T-helper 9 cell (primary cell): ENCODE results near the gene GOLIM4.

ENCODE experiments used
- DNase-seq: peaks from one replicate; pipeline ENCODE4 v3.0.0-alpha.2; 2020

The GOLIM4 gene

GRCh38 chr3:168097381-168097780 lies 1.7 kb upstream of the GOLIM4 start:
- no peak for DNase-seq

GRCh38 chr3:168096210-168096652 lies 507 bp upstream of the GOLIM4 start:
- no peak for DNase-seq

- no peak for DNase-seq
Observed at GRCh38 chr3:168094877-168095610, 680 bp downstream of the GOLIM4 start.

- no peak for DNase-seq
Observed at GRCh38 chr3:168094580-168094876, 1.2 kb downstream of the GOLIM4 start.

- DNase-seq = no peak
Observed at GRCh38 chr3:168093790-168094189, 1.9 kb downstream of the GOLIM4 start.

- DNase-seq = no peak
Observed at GRCh38 chr3:168093229-168093628, 2.5 kb downstream of the GOLIM4 start.

GRCh38 chr3:168091941-168092340 lies 3.8 kb downstream of the GOLIM4 start:
- no peak for DNase-seq

- no peak for DNase-seq
Observed at GRCh38 chr3:168091302-168091858, 4.3 kb downstream of the GOLIM4 start.

GRCh38 chr3:168090306-168091085 lies 5.2 kb downstream of the GOLIM4 start:
- no peak for DNase-seq

GRCh38 chr3:168089179-168089771 lies 6.4 kb downstream of the GOLIM4 start:
- no peak for DNase-seq

- DNase-seq = no peak
Observed at GRCh38 chr3:168088106-168088720, 7.5 kb downstream of the GOLIM4 start.

- no peak for DNase-seq
Observed at GRCh38 chr3:168087539-168087938, 8.2 kb downstream of the GOLIM4 start.

- no peak for DNase-seq
Observed at GRCh38 chr3:168086541-168087260, 9.0 kb downstream of the GOLIM4 start.

GRCh38 chr3:168085491-168086119 lies 10.1 kb downstream of the GOLIM4 start:
- DNase-seq = no peak

- DNase-seq = no peak
Observed at GRCh38 chr3:168083906-168084305, 11.8 kb downstream of the GOLIM4 start.

GRCh38 chr3:168081856-168082255 lies 13.9 kb downstream of the GOLIM4 start:
- no peak for DNase-seq

GRCh38 chr3:168081171-168081771 lies 14.5 kb downstream of the GOLIM4 start:
- DNase-seq = no peak

GRCh38 chr3:168080499-168081170 lies 15.1 kb downstream of the GOLIM4 start:
- no peak for DNase-seq

- DNase-seq = no peak
Observed at GRCh38 chr3:168080022-168080421, 15.7 kb downstream of the GOLIM4 start.

GRCh38 chr3:168077091-168077490 lies 18.6 kb downstream of the GOLIM4 start:
- DNase-seq = no peak
